Parathyroid adenoma (tissue), 2 donors: ENCODE measurements around the gene AGPAT2.

Experiments used
- H2AFZ ChIP-seq: fragments of 300-600 bp; sonication (generic); one replicate; pipeline ENCODE4 v1.7.0; 2017; ENCODE audit warnings: antibody characterized with exemption, mild to moderate bottlenecking
- H3K27ac ChIP-seq: fragments of 300-600 bp; sonication (generic); one replicate; pipeline ENCODE4 v1.7.0; 2017
- H3K27me3 ChIP-seq: fragments of 300-600 bp; sonication (generic); one replicate; pipeline ENCODE4 v1.7.0; 2017; ENCODE audit warnings: low read length; ENCODE audit not compliant: control insufficient read depth, insufficient read depth
- H3K36me3 ChIP-seq: fragments of 300-600 bp; sonication (generic); one replicate; pipeline ENCODE4 v1.7.0; 2017; ENCODE audit warnings: low read length; ENCODE audit not compliant: control insufficient read depth, insufficient read depth
- H3K4me1 ChIP-seq: fragments of 300-600 bp; sonication (generic); one replicate; pipeline ENCODE4 v1.7.0; 2017; ENCODE audit warnings: control low read depth
- H3K4me2 ChIP-seq: fragments of 300-600 bp; sonication (generic); one replicate; pipeline ENCODE4 v1.7.0; 2017; ENCODE audit warnings: low read length
- H3K4me3 ChIP-seq: fragments of 300-600 bp; sonication (generic); one replicate; pipeline ENCODE4 v1.7.0; 2017; ENCODE audit warnings: low read depth, low read length
- H3K79me2 ChIP-seq: fragments of 300-600 bp; sonication (generic); one replicate; pipeline ENCODE4 v1.7.0; 2017; ENCODE audit warnings: control low read depth
- H3K9ac ChIP-seq: fragments of 300-600 bp; sonication (generic); one replicate; pipeline ENCODE4 v1.7.0; 2017; ENCODE audit warnings: mild to moderate bottlenecking
- H3K9me3 ChIP-seq: fragments of 300-600 bp; sonication (generic); one replicate; pipeline ENCODE4 v1.7.0; 2017; ENCODE audit warnings: low read length; ENCODE audit not compliant: control insufficient read depth
- CTCF ChIP-seq: fragments of 300-600 bp; sonication (generic); IDR thresholded peaks from one replicate; pipeline ENCODE4 v1.7.0; 2017; ENCODE audit warnings: antibody characterized with exemption, mild to moderate bottlenecking
- donor health status: primary hyperparathyroidism.

Gene AGPAT2

GRCh38 chr9:136623842-136624183 lies 63.4 kb downstream of the AGPAT2 start:
- Histone ChIP-seq H3K36me3 (no peaks in the 10 kb centered on the region), H3K4me1 (peaks cover 5% of the 10 kb centered on the region), H3K9ac (no peak overlapping the region), H3K79me2 (no peaks in the 10 kb centered on the region), H3K4me3 (no peak overlapping the region), H3K4me2 (no peak overlapping the region), H3K9me3 (no peaks in the 10 kb centered on the region), H2AFZ (no peak overlapping the region), H3K27me3 (no peaks in the 10 kb centered on the region), H3K27ac (no peak overlapping the region)
- TF ChIP-seq CTCF = no peak
